NCI-H2196 (cell line): ENCODE data around the gene BPTF.
"Not testable (repeated sequence)": the region's sequence is repeated elsewhere in the genome, so short reads cannot be mapped to it uniquely, and the experiment has no call there.

ENCODE experiments used
- DNase-seq: peaks from one replicate; lab custom pipeline; 2025; ENCODE audit not compliant: unreplicated experiment; lab: John Stamatoyannopoulos, UW

The BPTF gene

DNA sequence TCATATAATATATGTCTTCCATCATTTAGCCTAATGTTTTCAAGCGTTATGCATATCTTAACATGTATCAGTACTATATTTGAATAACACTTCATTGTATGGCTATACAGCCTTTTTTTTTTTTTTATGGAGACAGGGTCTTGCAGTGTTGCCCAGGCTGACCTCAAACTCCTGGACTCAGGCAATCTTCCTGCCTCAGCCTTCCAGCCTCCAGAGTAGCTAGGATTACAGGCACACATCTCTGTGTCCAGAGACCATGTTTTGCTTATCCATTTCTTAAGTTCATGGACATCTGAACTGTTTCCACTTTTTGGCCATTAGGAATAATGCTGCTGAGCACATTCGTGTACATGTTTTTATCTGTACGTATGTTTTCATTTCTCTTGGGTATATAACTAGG is 7.8 kb downstream of the BPTF start:
- DNase-seq, result no peak

DNA sequence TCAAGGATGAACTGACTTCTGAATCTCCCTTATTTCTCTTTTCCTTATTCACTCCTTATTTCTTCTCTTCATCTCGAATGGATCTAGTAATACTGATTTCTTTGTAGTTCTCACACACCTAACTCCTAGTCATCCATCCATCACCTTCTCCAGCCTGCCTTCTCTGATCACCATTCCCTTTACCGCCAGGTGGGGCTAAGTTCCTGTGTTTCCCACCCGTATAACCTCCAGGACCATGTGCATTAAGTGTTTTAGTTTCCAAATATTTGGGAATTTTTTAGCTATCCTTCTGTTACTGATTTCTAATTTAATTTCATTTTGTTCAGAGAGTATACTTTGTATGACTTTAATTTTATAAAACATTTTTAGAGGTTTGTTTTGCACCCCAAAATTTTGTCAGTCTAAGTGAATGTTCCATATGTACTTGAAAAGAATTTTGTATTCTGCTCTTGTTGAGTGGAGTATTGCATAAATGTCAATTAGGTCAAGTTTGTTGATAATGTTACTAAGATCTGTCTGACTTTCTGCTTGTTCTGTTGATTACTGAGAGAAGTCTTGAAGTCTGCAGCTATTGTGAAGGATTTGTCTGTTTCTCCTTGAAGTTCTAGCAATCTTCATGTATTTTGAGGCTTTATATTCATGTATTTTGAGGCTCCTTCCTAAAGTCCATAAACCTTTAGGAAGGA is 8.8 kb downstream of the BPTF start:
- no peak for DNase-seq

DNA sequence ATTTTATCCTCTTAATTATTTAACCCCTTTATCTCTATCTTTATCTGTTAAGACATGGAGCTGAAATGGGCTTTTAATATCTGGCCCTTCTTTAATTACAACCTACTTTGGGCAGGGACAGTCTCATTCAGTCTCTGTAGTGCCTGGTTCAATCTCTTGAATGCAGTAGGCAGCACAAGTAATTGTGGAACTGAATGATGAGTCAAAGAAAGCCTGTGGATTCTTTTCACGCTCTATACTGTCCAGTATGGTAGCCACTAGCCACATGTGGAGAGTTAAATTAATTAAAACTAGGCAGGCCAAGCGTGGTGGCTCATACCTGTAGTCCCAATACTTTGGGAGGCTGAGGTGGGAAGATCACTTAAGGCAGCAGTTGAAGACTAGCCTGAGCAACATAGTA is 9.3 kb downstream of the BPTF start:
- no peak for DNase-seq

DNA sequence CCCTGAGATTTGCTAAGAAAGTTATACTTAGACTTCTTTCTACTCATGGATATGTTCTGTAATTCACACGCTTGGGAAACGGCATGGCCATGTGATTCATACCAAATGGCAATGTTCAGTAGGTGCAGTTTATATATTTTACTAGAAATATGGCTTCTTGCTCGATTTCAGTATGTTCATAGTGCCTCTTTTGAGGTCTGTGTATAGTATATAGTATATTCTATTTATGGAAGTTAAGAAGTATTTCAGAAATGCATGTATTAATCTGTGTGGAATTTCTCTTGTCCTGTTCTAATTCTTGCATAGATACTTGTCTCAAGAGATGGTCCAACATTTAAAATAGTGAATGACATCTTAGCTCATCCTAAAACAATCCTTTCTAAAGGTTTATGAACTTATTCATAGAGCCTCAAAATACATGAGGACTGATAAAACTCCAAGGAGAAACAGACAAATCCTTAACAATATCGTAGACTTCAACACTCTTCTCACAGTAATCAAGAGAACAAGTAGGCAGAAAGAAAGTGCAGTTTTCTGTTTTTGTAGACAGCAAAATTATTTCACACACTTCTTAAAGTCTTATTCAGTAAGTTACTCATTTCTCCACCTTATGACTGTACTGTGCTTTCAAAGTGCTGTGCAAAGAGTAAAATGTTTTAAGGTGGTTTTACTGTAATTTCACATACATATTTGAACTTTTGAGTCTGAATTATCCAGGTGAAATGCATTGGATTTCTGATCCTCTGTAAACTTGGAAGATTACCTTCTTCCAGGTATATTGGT is 11.1 kb downstream of the BPTF start:
- no peak for DNase-seq

DNA sequence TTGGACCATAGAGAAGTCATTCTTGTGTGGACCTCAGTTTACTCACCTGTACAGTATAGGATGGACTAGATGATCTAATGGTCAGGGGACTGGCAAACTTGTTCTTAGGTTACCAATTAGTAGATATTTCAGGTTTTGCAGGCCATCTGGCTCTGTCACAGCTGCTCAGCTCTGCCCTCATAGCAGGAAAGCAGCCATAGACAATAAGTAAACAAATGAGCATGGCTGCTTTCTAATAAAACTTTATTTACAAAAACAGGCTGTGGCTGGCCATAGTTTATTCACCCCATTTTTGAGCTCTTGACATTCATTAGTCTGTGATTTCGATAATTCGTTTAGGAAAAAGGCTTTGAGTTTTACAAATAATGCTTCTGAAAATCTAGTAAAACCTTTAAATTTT is 12.7 kb downstream of the BPTF start:
- DNase-seq, result no peak

DNA sequence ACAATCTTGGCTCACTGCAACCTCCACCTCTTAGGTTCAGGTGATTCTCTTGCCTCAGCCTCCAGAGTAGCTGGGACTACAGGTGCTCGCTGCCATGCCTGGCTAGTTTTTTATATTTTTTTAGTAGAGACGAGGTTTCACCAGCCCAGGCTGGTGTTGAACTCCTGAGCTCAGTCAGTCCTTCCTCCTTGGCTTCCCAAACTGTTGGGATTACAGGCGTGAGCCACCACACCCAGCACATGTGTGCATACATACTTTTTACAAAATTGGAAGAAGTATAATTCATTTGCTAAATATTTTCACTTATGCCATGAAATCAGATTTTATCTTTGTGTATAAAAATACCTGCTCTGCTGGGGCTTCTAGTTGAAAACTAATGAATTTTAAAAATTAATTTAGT is 13.2 kb downstream of the BPTF start:
- DNase-seq, result no peak

DNA sequence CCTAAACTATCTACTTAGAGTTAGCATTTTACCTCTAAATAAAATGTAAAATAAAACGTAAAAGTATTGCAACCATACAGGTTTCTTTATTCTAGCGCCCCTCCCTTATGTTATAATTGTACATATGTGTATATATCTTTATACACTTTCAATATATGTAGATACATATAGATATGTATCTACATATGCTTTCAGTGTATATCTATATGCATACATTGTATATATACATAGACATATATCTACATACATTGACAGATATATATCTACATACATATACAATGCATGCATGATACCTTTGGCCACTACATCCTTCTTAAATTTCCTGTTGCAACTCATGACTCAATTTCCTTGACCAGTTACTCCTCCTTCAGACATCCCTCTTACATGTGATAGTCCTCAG is 16.7 kb downstream of the BPTF start:
- no peak for DNase-seq

DNA sequence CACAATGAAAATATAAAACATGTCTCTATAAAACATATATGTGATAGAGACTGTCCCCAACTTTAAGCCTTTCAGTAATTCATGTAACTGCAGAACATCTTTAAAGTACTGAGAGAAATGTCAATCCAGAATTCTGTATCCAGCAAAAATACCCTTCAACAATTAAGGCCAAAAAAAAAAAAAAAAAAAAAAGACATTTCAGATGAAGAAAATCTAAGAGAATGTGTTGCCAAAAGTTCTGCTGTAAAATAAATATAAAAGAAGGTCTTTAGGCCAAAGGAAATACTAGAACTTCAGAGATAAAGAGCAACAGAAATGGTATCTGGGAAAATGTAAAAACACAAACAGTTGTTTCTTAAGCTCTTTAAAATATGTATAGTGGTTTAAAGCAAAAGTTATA is 17.3 kb downstream of the BPTF start:
- no peak for DNase-seq

DNA sequence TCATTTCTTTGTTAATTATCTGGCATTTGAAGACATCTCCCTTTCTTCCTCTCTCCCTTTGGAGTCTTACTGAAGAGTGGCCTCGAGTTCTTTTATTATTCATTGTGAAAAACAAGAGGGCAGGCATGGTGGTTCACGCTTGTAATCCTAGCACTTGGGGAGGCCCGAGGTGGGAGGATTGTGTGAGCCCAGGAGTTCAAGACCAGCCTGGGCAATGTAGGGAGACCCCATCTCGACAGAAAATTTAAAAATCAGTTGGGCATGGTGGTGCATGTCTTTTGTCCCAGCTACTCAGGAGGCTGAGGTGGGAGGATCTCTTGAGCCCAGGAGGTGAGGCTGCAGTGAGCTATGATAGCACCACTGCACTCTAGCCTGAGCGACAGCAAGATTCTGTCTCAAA is 20.1 kb downstream of the BPTF start:
- no peak for DNase-seq

DNA sequence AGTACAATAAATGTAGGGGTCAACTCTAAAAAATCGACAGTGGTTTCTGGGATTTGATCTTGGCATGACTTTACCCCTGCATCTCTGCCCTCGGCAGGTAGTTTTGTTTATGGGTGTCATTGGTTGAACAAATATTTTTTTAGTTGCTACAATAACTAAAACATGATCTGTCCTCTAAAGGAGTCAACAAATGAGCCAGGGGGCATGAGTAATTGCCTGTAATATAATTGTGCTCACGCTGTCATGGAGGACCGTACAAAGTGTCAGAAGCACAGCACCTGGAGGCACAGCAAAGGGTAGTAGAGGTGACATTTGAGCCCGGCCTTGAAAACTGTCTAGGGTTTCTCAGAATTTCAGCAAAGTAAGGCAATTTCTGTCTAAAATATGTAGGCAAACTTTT is 22.9 kb downstream of the BPTF start:
- DNase-seq, result peak; percentile 48

DNA sequence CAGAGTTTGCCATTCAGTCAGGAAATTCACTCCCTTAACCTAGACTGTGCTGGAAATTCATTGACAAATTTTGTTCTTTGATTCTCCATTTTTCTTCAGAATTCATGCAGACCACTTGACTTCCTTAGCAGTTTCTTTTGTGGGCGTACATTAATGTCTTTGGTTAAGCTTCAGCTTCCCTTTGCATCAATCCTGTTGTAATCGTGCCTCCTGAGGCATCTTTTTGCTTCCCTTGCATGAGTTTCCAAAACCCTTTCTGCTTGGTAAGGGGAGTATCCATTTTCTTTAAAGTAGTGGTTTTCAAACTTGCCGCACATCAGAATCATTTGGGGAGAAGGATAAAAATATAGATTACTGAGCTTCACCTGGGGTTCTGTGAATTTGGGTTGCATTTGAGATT is 23.5 kb downstream of the BPTF start:
- not testable (repeated sequence) for DNase-seq

DNA sequence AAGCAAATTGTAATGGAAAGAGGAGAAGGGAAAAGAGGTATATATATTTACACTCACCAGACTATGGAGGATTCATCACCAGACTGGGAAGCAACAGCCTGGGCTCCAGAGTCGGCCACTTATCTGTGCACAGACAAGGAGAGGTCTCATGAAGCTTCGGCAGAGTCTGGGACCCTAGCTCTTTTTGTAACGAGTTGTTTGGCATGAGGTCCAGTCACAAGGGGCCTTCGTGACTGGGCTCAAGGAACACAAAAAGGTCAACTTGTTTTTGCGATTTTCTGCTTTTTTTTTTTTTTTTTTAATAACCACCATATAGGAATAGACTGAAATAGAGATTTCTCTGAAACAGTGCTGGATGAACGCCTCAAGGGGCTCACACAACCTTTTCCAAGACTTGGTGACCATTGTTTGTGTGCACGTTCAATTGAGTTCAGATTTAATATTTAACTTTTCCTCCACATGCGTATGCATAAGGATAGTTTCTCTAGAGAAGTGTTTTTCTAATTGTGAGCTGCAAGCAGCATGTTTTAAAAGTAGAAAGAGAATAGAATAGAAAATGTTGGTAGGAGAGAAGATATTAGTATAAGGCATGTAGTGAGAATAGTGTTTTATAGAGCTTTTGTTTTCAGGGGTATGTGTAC is 25.8 kb downstream of the BPTF start:
- DNase-seq, result no peak

DNA sequence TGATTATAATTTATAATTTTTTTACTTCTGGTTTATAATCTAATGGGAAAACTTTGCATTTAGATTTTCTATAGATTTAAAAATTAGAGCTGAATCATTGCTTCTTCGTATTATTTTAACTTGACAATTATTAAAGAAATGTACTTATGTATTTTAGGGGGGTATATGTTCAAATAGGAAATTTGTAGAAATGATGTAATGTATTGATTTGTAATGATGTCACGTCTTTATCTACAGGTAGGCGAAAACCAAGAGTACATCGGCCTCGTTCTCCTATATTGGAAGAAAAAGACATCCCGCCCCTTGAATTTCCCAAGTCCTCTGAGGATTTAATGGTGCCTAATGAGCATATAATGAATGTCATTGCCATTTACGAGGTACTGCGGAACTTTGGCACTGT is 28.4 kb downstream of the BPTF start:
- DNase-seq, result no peak

DNA sequence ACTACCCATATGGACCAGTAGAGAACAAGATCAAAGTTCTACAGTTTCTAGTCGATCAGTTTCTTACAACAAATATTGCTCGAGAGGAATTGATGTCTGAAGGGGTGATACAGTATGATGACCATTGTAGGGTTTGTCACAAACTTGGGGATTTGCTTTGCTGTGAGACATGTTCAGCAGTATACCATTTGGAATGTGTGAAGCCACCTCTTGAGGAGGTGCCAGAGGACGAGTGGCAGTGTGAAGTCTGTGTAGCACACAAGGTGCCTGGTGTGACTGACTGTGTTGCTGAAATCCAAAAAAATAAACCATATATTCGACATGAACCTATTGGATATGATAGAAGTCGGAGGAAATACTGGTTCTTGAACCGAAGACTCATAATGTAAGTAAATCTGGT is 29.1 kb downstream of the BPTF start:
- no peak for DNase-seq

DNA sequence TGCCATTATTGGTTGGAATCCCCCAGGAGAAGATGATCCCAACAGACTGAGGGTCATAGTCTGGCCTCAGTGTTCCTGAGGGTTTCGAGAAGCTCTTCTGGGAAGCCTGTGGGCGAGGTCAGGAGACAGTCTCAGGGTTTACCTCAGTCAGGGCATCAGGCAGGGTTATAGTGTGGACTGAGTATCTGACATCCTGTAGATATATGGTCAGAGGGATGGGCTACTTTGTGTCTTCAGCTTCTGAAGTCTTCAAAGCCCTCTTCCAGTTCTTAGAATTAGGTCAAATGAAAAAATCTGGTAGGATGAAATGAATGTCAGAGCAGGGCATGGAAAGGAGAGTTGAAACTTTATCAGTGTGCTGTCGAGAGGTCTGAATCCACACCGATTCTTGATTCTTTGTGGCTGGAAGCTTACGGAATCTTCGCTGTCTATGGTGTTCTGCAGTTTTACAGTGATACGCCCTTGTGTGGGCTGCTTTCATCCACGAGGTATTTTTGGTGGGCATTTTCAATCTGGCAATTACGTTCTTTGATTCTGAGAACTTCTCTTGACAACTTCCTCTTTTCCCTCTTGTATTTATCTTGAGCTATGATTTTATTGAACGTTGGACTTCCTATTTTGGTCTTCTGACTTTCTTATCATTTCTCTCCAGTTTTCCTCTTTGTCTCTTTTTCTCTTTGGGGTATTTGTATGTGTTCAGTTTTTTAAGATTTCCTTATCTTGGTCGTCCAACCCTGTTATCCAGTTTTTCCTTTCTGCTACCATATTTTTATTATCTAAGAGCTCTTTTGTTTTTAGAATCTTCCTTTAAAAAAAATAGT is 30.4 kb downstream of the BPTF start:
- no peak for DNase-seq

DNA sequence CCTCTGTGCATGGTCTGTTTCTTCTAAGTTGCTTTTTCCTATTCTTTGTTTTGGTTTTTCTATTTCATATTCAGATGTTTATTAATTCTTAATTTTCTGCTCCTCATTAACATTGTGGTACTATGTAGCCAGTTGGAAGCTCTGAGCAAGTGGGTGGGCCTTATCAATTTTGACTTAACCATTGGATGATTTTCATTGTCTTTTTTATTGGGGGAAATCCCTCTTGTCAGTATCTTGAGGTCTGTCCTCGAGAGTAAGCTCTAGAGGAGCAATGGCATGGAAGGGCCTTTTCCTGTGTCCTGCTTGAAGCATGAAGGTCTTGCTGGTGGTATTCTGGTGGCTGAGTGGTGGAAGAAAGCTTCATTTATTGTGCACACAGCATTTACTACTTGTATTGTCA is 31.1 kb downstream of the BPTF start:
- not testable (repeated sequence) for DNase-seq

DNA sequence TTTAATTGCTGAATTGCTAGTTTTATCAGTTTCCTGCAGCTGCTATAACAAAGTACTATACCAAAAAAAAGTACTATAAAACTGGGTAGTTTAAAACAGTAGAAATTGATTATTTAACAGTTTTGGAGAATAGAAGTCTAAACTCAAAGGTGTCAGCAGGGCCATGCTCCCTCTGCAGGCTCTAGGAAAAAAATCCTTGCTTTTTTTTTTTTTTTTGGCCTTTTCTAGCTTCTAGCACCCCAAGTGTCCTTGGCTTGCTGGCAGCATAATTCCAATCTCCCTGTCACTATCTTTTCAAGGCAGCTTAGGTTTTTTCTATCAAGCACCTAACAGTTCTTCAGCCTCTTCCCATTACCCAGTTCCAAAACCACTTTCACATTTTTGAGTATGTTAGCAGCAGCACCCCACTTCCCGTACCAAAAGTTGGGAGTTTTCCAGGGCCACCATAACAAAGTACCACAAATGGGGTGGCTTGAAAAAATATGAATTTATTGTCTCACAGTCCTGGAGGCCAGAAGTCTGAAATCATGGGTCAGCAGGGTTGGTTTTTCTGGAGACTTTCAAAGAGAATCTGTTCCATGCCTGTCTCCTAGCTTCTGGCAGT is 37.4 kb downstream of the BPTF start:
- no peak for DNase-seq

DNA sequence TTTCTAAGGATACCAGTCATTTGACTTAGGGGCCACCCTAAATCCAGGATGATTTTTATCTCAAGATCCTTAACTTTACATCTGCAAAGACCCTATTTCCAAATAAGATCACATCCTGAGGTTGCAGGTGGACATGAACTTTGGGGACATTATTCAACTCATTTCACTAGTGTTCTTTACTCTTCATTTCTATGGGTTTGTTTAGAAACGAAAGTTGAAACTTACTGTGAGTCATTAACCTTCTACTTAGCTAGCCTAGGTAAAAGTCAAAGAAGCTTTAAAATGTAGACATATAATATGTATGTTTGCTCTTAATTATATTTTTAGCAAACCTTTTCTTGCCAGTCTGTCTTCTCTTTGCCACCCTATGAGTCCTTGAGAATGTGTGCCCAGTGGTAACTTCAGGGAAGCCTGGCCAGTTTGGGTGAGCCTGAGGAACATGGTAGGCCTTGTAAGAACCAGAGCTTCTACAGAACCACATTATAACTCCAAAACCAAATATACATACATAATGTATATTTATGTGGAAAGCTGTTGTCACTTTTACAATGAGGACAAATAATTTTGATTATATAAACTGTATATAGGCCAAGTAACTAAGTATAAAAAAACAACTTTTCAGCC is 38.4 kb downstream of the BPTF start:
- DNase-seq, result no peak

DNA sequence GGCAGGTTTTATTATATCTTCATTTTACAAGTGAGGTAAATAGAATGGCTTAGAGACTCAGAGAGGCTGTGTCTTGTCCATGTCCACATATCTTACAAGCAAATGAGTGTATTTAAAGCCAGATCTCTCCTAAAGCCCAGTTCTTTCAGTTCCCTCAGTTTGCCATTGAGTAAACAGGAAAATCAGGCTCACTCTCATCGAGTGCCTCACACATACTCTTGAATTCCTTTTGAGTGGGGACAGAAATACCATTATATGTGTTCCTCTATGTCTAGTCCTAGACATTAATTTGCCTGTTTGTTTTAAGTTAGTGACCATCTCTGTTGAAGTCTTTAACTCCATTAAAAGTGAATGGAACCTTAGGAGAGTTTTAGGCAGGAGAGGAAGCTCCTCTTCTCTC is 40.1 kb downstream of the BPTF start:
- DNase-seq, result no peak

DNA sequence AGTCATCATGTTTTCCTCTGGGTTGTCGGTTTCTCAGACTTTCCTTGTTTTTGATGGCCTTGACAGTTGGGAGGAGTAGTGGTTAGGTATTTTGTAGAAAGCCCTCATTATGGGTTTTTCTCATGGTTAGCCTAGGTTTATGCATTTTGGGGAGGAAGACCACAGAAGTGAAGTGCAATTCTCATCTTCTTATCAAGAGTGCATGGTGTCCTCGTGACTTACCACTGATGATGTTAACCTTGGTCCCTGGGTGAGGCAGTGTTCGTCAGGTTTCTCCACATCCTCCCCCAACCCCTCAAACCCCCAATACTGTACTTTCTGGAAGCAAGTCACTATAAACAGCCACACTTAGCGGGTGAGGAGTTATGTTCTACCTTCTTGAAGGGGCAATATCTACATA is 42.3 kb downstream of the BPTF start:
- no peak for DNase-seq

DNA sequence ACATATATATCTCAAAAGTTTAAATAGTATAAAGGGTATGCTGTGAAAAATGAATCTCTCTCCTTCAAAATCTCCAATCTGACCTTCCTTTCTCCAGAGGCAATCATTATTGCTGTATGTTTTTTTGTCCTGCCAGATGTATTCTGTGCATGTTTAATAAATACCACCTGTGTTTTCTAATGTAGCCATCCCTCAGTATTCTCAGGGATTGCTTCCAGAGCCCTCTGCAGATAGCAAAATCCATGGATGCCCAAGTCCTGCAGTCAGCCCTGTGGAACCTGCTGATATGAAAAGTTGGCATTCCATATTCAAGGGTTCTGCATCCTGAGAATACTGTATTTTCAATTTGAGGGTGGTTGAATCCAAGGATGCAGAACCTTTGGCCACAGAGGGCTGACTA is 42.9 kb downstream of the BPTF start:
- DNase-seq, result no peak
